Esophagus muscularis mucosa (tissue), 3 donors: ENCODE results near the gene ALG3.

ENCODE experiments used
- CTCF ChIP-seq, 3 experiments: fragments of 200-600 bp in 2 of 3; fragments of 450-650 bp in 1 of 3; sonication (generic) in 2 of 3; IDR thresholded peaks; one replicate each; pipeline ENCODE4 v1.5.1; 2017 to 2019; ENCODE audit warnings: antibody characterized with exemption in 3 of 3, mild to moderate bottlenecking in 2 of 3, moderate library complexity in 1 of 3
- POLR2A ChIP-seq: fragments of 450-650 bp; IDR thresholded peaks from one replicate; pipeline ENCODE4 v1.6.1; 2017; ENCODE audit warnings: antibody characterized with exemption, moderate library complexity, mild to moderate bottlenecking, low read depth

- no peak for TF ChIP-seq POLR2A
- no peak for TF ChIP-seq CTCF (IDR thresholded peaks at IDR 0.05)
These were observed 12.1 kb downstream of the ALG3 start for GRCh38 chr3:184236636-184237035.
